Upper lobe of left lung (tissue), 4 donors: ENCODE data around the gene DOC2B.

Experiments used
- CTCF ChIP-seq, 6 experiments: fragments of 450-650 bp in 4 of 6; fragments of 200-600 bp in 2 of 6; sonication (generic) in 2 of 6; IDR thresholded peaks; one replicate each; pipeline ENCODE4 v1.5.1; 2016 to 2019; ENCODE audit warnings: antibody characterized with exemption in 6 of 6
- EP300 ChIP-seq, 4 donors: sonication (generic); formaldehyde crosslinking; IDR thresholded peaks; one replicate each; pipeline ENCODE4 v1.5.1; 2017; ENCODE audit warnings: antibody characterized with exemption in 4 of 4, control low read depth in 2 of 4
- POLR2A ChIP-seq, 4 donors: fragments of 450-650 bp; IDR thresholded peaks; one replicate each; pipeline ENCODE4 v1.5.1; 2016 to 2017; ENCODE audit warnings: antibody characterized with exemption in 4 of 4, mild to moderate bottlenecking in 2 of 4
- POLR2AphosphoS5 ChIP-seq, 2 donors: sonication (generic); formaldehyde crosslinking; IDR thresholded peaks; one replicate each; pipeline ENCODE4 v1.5.1; 2017; ENCODE audit warnings: antibody characterized with exemption in 2 of 2

GRCh38 chr17:206941-207560 lies 25.6 kb upstream of the DOC2B start:
- TF ChIP-seq CTCF (IDR thresholded peaks at IDR 0.05), result no peak
- TF ChIP-seq POLR2A (IDR thresholded peaks at IDR 0.05), result no peak
- TF ChIP-seq EP300 (IDR thresholded peaks at IDR 0.05), result no peak
- no peak for TF ChIP-seq POLR2AphosphoS5 (IDR thresholded peaks at IDR 0.05)
